Esophagus squamous epithelium (tissue), 5 donors: ENCODE measurements around the gene DNAH8. TPM values are rescaled to one million over a fixed set of nuclear protein-coding genes. Genes with fewer than 3 reads are reported as not detected.
"Not testable (repeated sequence)": the region's sequence is repeated elsewhere in the genome, so short reads cannot be mapped to it uniquely, and the experiment has no call there.

Experiments
- DNase-seq: peaks from one replicate; lab custom pipeline; 2025; lab: John Stamatoyannopoulos, UW
- H3K27ac ChIP-seq, 4 donors: fragments of 200-600 bp; sonication (generic); one replicate each; pipeline ENCODE4 v1.5.1; 2016 to 2019; ENCODE audit warnings: mild to moderate bottlenecking in 1 of 4
- H3K27me3 ChIP-seq, 4 donors: fragments of 200-600 bp; sonication (generic); 1 replicate in 3 of 4; 2 replicates in 1 of 4; pipeline versions ENCODE4 v1.5.1 to v1.6.0; 2017 to 2021; ENCODE audit warnings: antibody characterized with exemption in 1 of 4
- H3K36me3 ChIP-seq, 3 donors: fragments of 200-600 bp; sonication (generic); one replicate each; pipeline ENCODE4 v1.5.1; 2016 to 2019
- H3K4me1 ChIP-seq, 3 donors: fragments of 200-600 bp; sonication (generic); one replicate each; pipeline ENCODE4 v1.5.1; 2017 to 2019
- H3K4me3 ChIP-seq, 4 donors: fragments of 200-600 bp; sonication (generic); 1 replicate in 3 of 4; 2 replicates in 1 of 4; pipeline ENCODE4 v1.5.1; 2016 to 2019; ENCODE audit warnings: mild to moderate bottlenecking in 2 of 4, moderate library complexity in 1 of 4
- H3K9me3 ChIP-seq, 3 donors: fragments of 200-600 bp; sonication (generic); one replicate each; pipeline ENCODE4 v1.5.1; 2016 to 2019
- CTCF ChIP-seq, 6 experiments: fragments of 450-650 bp in 4 of 6; fragments of 200-600 bp in 2 of 6; sonication (generic) in 2 of 6; IDR thresholded peaks; one replicate each; pipeline ENCODE4 v1.5.1; 2016 to 2019; ENCODE audit warnings: antibody characterized with exemption in 6 of 6, mild to moderate bottlenecking in 4 of 6, moderate library complexity in 4 of 6
- POLR2A ChIP-seq, 4 donors: fragments of 450-650 bp; IDR thresholded peaks; one replicate each; pipeline ENCODE4 v1.6.1; 2017; ENCODE audit warnings: antibody characterized with exemption in 4 of 4, mild to moderate bottlenecking in 4 of 4, moderate library complexity in 3 of 4
- WGBS, 2 donors: methylation state at CpG; one replicate each; pipeline ENCODE4 v1.1.5; 2018; 5-methylcytosine and 5-hydroxymethylcytosine counted together
- intact Hi-C: fragments of 100-400 bp; cut with DNase I; formaldehyde crosslinking; loops from one replicate; pipeline ENCODE4 v1.15.0; 2022
- total RNA-seq, 4 donors: library from RNA; depleted of rRNA; stranded (reverse); fragments of >200 nt; gene quantifications; one replicate each; pipeline ENCODE4 v1.1.0, GENCODE V29; 2016
- donor health status: DM: yes; HTN: yes; CAD: no.

DNAH8 gene
- total RNA-seq, 4 donors from 2014 or later, result under 0.01 to 0.03 TPM; not detected in 2

- WGBS, 2 donors, result 79 to 97% methylated on average over 2 of the region's 2 CpGs
- no peak for TF ChIP-seq CTCF (IDR thresholded peaks at IDR 0.05)
- no peak overlapping the region for H3K27ac ChIP-seq
- intact Hi-C loops, result no loop called here
- H3K9me3 ChIP-seq, result no peaks in the 10 kb centered on the region
- no peak for DNase-seq
- peaks cover 0 to 3% (median 0%) of the 10 kb centered on the region in 4 donors for H3K27me3 ChIP-seq
- no peaks in the 10 kb centered on the region for H3K4me1 ChIP-seq
- no peak overlapping the region for H3K4me3 ChIP-seq
- H3K36me3 ChIP-seq, result no peaks in the 10 kb centered on the region
Measured at GRCh38 chr6:38912378-38912777, 197.3 kb downstream of the DNAH8 start.

- WGBS, 2 donors, result 81 to 94% methylated on average over 2 of the region's 2 CpGs
- intact Hi-C loops, result no loop called here
Measured at GRCh38 chr6:38915205-38915925, 200.3 kb downstream of the DNAH8 start.

GRCh38 chr6:38921540-38921939, 206.4 kb downstream of the DNAH8 start:
- 69 to 72% methylated on average over 8 of the region's 8 CpGs for WGBS, 2 donors
- H3K27ac ChIP-seq, H3K4me3 ChIP-seq, intact Hi-C loops, H3K4me1 ChIP-seq, H3K36me3 ChIP-seq, DNase-seq, H3K27me3 ChIP-seq, H3K9me3 ChIP-seq: not testable (repeated sequence)

More at GRCh38 chr6:38915205-38915925, 200.3 kb downstream of the DNAH8 start:
- TF ChIP-seq POLR2A (IDR thresholded peaks at IDR 0.05) (no peak), CTCF (IDR thresholded peaks at IDR 0.05) (no peak)
- no peak overlapping the region for H3K27ac ChIP-seq
- no peaks in the 10 kb centered on the region for H3K4me1 ChIP-seq
- H3K4me3 ChIP-seq, result no peak overlapping the region
- no peak for DNase-seq
- peaks cover 0 to 7% (median 0%) of the 10 kb centered on the region in 4 donors for H3K27me3 ChIP-seq
- H3K9me3 ChIP-seq, result no peaks in the 10 kb centered on the region
- no peaks in the 10 kb centered on the region for H3K36me3 ChIP-seq

- Histone ChIP-seq H3K4me1 (no peaks in the 10 kb centered on the region), H3K27ac (no peak overlapping the region), H3K9me3 (no peaks in the 10 kb centered on the region), H3K27me3 (peaks cover 0 to 23% (median under 1%) of the 10 kb centered on the region in 4 donors), H3K4me3 (no peak overlapping the region), H3K36me3 (no peaks in the 10 kb centered on the region)
- WGBS, 2 donors, result 83 to 89% methylated on average over 4 to 5 of the region's 7 CpGs
- TF ChIP-seq POLR2A (IDR thresholded peaks at IDR 0.05) (no peak), CTCF (IDR thresholded peaks at IDR 0.05) (no peak)
- intact Hi-C loops, result no loop called here
- DNase-seq, result no peak
Measured at GRCh38 chr6:38924791-38925509, 209.8 kb downstream of the DNAH8 start.

GRCh38 chr6:38929560-38929959, 214.4 kb downstream of the DNAH8 start:
- Histone ChIP-seq H3K27ac (no peak overlapping the region), H3K9me3 (no peaks in the 10 kb centered on the region), H3K27me3 (peaks cover 0 to 37% (median 2%) of the 10 kb centered on the region in 4 donors), H3K36me3 (no peaks in the 10 kb centered on the region), H3K4me3 (no peak overlapping the region), H3K4me1 (no peaks in the 10 kb centered on the region)
- WGBS, 2 donors, result 72 to 75% methylated on average over 5 of the region's 5 CpGs
- TF ChIP-seq POLR2A (IDR thresholded peaks at IDR 0.05), result no peak
- no peak for TF ChIP-seq CTCF (IDR thresholded peaks at IDR 0.05)
- no peak for DNase-seq
- intact Hi-C loops, result no loop called here
